Ramos (cell line): ENCODE results near the gene DPP9.
"Not testable (repeated sequence)": the region's sequence is repeated elsewhere in the genome, so short reads cannot be mapped to it uniquely, and the experiment has no call there.

ENCODE experiments used
- in situ Hi-C: fragments of 300-500 bp; cut with MboI; formaldehyde crosslinking; loops from one replicate; pipeline ENCODE4 v1.14.3; 2022; ENCODE audit warnings: low sequenced_read_pairs; ENCODE audit not compliant: unreplicated experiment

The DPP9 gene

GRCh38 chr19:4692251-4693077, 31.2 kb downstream of the DPP9 start:
- in situ Hi-C loops, result no loop called here

GRCh38 chr19:4691373-4691772, 32.3 kb downstream of the DPP9 start:
- in situ Hi-C loops, result no loop called here

GRCh38 chr19:4690361-4690760, 33.3 kb downstream of the DPP9 start:
- in situ Hi-C loops, result no loop called here

- in situ Hi-C loops, result no loop called here
These were observed 34.2 kb downstream of the DPP9 start for GRCh38 chr19:4689403-4689802.

GRCh38 chr19:4688587-4688986, 35.1 kb downstream of the DPP9 start:
- in situ Hi-C loops, result no loop called here

GRCh38 chr19:4687396-4687795, 36.2 kb downstream of the DPP9 start:
- in situ Hi-C loops, result no loop called here

GRCh38 chr19:4686700-4687099, 36.9 kb downstream of the DPP9 start:
- in situ Hi-C loops, result no loop called here

- in situ Hi-C loops, result no loop called here
These were observed 39.1 kb downstream of the DPP9 start for GRCh38 chr19:4684312-4685095.

GRCh38 chr19:4682417-4683200, 41.0 kb downstream of the DPP9 start:
- in situ Hi-C loops, result no loop called here

- in situ Hi-C loops, result not testable (repeated sequence)
These were observed 43.6 kb downstream of the DPP9 start for GRCh38 chr19:4680021-4680420.

- in situ Hi-C loops, result no loop called here
These were observed 44.5 kb downstream of the DPP9 start for GRCh38 chr19:4678881-4679790.

GRCh38 chr19:4676955-4677731, 46.5 kb downstream of the DPP9 start:
- in situ Hi-C loops, result no loop called here

GRCh38 chr19:4675346-4675745, 48.3 kb downstream of the DPP9 start:
- in situ Hi-C loops, result no loop called here

GRCh38 chr19:4673726-4674125, 49.9 kb downstream of the DPP9 start:
- in situ Hi-C loops, result no loop called here

- in situ Hi-C loops, result no loop called here
These were observed 50.4 kb downstream of the DPP9 start for GRCh38 chr19:4673216-4673615.

GRCh38 chr19:4671185-4671851, 52.3 kb downstream of the DPP9 start:
- in situ Hi-C loops, result no loop called here

- in situ Hi-C loops, result no loop called here
These were observed 53.7 kb downstream of the DPP9 start, which contains the start of gene MYDGF for GRCh38 chr19:4669723-4670480. Gene MYDGF, minus strand, starts transcription at chr19:4670342. Its CDS starts 8 bp downstream, at chr19:4670334.

- in situ Hi-C loops, result no loop called here
These were observed 59.0 kb downstream of the DPP9 start for GRCh38 chr19:4664642-4665041.
